ENCODE data around the gene MAGI1.

MAGI1 gene

GRCh38 chr3:65411367-65411766 lies 627.4 kb downstream of the MAGI1 start:
- Histone ChIP-seq H3K4me3 (IDR thresholded peaks at IDR 0.05; ENCODE audit: insufficient read depth, low read depth, low read length) (no peak overlapping the region), H3K4me2 (no peak overlapping the region)

GRCh38 chr3:65409176-65409569 lies 629.5 kb downstream of the MAGI1 start:
- Histone ChIP-seq H3K36me3 (ENCODE audit: insufficient read depth) (no peaks in the 10 kb centered on the region), H3K27ac (no peak overlapping the region)
- no peak for TF ChIP-seq CTCF (conservative IDR thresholded peaks at IDR 0.05; ENCODE audit: low read depth, low read length)

More at GRCh38 chr3:65411367-65411766, 627.4 kb downstream of the MAGI1 start:
- Histone ChIP-seq H4K20me1 (ENCODE audit: insufficient read depth) (no peaks in the 10 kb centered on the region), H3K79me2 (ENCODE audit: insufficient read depth, low read depth) (no peaks in the 10 kb centered on the region), H3K36me3 (ENCODE audit: insufficient read depth) (no peaks in the 10 kb centered on the region), H3K4me1 (ENCODE audit: low read depth, poor library complexity, severe bottlenecking) (peaks cover 21% of the 10 kb centered on the region), H3K27me3 (ENCODE audit: insufficient read depth, low read depth) (no peaks in the 10 kb centered on the region), H2AFZ (ENCODE audit: low read depth) (no peak overlapping the region), H3K9ac (no peak overlapping the region), H3K27ac (no peak overlapping the region)
- no peak for TF ChIP-seq CTCF (conservative IDR thresholded peaks at IDR 0.05; ENCODE audit: low read depth, low read length)

GRCh38 chr3:65408531-65409175 lies 630.1 kb downstream of the MAGI1 start:
- no peak for TF ChIP-seq CTCF (conservative IDR thresholded peaks at IDR 0.05; ENCODE audit: low read depth, low read length)
- H3K4me2 ChIP-seq, result no peak overlapping the region
- H2AFZ ChIP-seq (ENCODE audit: low read depth), result no peak overlapping the region

More at GRCh38 chr3:65409176-65409569, 629.5 kb downstream of the MAGI1 start:
- Histone ChIP-seq H3K4me3 (IDR thresholded peaks at IDR 0.05; ENCODE audit: insufficient read depth, low read depth, low read length) (no peak overlapping the region), H3K27me3 (ENCODE audit: insufficient read depth, low read depth) (no peaks in the 10 kb centered on the region), H3K4me2 (no peak overlapping the region), H4K20me1 (ENCODE audit: insufficient read depth) (no peaks in the 10 kb centered on the region), H3K9ac (no peak overlapping the region), H2AFZ (ENCODE audit: low read depth) (no peak overlapping the region), H3K79me2 (ENCODE audit: insufficient read depth, low read depth) (no peaks in the 10 kb centered on the region), H3K4me1 (ENCODE audit: low read depth, poor library complexity, severe bottlenecking) (peaks cover 20% of the 10 kb centered on the region)

GRCh38 chr3:65406470-65406869 lies 632.2 kb downstream of the MAGI1 start:
- H3K4me2 ChIP-seq, result no peak overlapping the region
- no peak overlapping the region for H2AFZ ChIP-seq (ENCODE audit: low read depth)
- no peaks in the 10 kb centered on the region for H3K36me3 ChIP-seq (ENCODE audit: insufficient read depth)
- H3K4me1 ChIP-seq (ENCODE audit: low read depth, poor library complexity, severe bottlenecking), result no peaks in the 10 kb centered on the region
- no peak overlapping the region for H3K27ac ChIP-seq
- TF ChIP-seq CTCF (conservative IDR thresholded peaks at IDR 0.05; ENCODE audit: low read depth, low read length), result no peak
- H3K27me3 ChIP-seq (ENCODE audit: insufficient read depth, low read depth), result no peaks in the 10 kb centered on the region
- H3K9ac ChIP-seq, result no peak overlapping the region
- no peaks in the 10 kb centered on the region for H3K79me2 ChIP-seq (ENCODE audit: insufficient read depth, low read depth)
- no peaks in the 10 kb centered on the region for H4K20me1 ChIP-seq (ENCODE audit: insufficient read depth)
- H3K4me3 ChIP-seq (IDR thresholded peaks at IDR 0.05; ENCODE audit: insufficient read depth, low read depth, low read length), result no peak overlapping the region

More at GRCh38 chr3:65408531-65409175, 630.1 kb downstream of the MAGI1 start:
- no peaks in the 10 kb centered on the region for H3K27me3 ChIP-seq (ENCODE audit: insufficient read depth, low read depth)
- H3K4me1 ChIP-seq (ENCODE audit: low read depth, poor library complexity, severe bottlenecking), result peaks cover 15% of the 10 kb centered on the region
- no peaks in the 10 kb centered on the region for H3K79me2 ChIP-seq (ENCODE audit: insufficient read depth, low read depth)
- no peak overlapping the region for H3K27ac ChIP-seq
- no peak overlapping the region for H3K9ac ChIP-seq
- no peak overlapping the region for H3K4me3 ChIP-seq (IDR thresholded peaks at IDR 0.05; ENCODE audit: insufficient read depth, low read depth, low read length)
- no peaks in the 10 kb centered on the region for H4K20me1 ChIP-seq (ENCODE audit: insufficient read depth)
- H3K36me3 ChIP-seq (ENCODE audit: insufficient read depth), result no peaks in the 10 kb centered on the region
